Natural killer cell treated with Interleukin-12 subunit alpha and Interleukin-12 subunit beta and Interleukin-15 and Interleukin-18, amount 100 ng/mL, for 72 hours (primary cell): ENCODE results near the gene MPIG6B. TPM values are rescaled to one million over a fixed set of nuclear protein-coding genes. Genes with fewer than 3 reads are reported as not detected.

Experiments
- ATAC-seq, 2 donors: fragments of 150-1000 bp; cut with Tn5 transposase in 1 of 2; sonication (Bioruptor Pico), chemical (Tn5 transposase) in 1 of 2; 2 replicates each; pipeline ENCODE4 v1.10.0; 2021
- DNase-seq: peaks from one replicate; pipeline ENCODE4 v3.0.0; 2022; ENCODE audit warnings: low spot score
- H3K27ac Mint-ChIP-seq, 2 donors: 1 replicate in 1 of 2; 2 replicates in 1 of 2; pipeline ENCODE4 v1.8.0; 2022; ENCODE audit warnings: mixed read lengths in 2 of 2, mild to moderate bottlenecking in 1 of 2, moderate library complexity in 1 of 2
- H3K27me3 Mint-ChIP-seq, 2 donors: 1 replicate in 1 of 2; 2 replicates in 1 of 2; pipeline ENCODE4 v1.8.0; 2022; ENCODE audit warnings: mixed read lengths in 2 of 2
- H3K36me3 Mint-ChIP-seq: one replicate; pipeline ENCODE4 v1.8.0; 2022; ENCODE audit warnings: mixed read lengths
- H3K4me1 Mint-ChIP-seq, 2 donors: 1 replicate in 1 of 2; 2 replicates in 1 of 2; pipeline ENCODE4 v1.8.0; 2022; ENCODE audit warnings: low read depth in 2 of 2, mixed read lengths in 2 of 2, mild to moderate bottlenecking in 1 of 2
- H3K4me3 Mint-ChIP-seq: one replicate; pipeline ENCODE4 v1.8.0; 2022; ENCODE audit warnings: mixed read lengths
- H3K9me3 Mint-ChIP-seq: 2 replicates; pipeline ENCODE4 v1.8.0; 2022; ENCODE audit warnings: mixed read lengths
- total RNA-seq, 2 donors: library from RNA; stranded (reverse); gene quantifications; one replicate each; pipeline ENCODE4 v1.2.3, GENCODE V29; 2022

The MPIG6B gene, protein sequence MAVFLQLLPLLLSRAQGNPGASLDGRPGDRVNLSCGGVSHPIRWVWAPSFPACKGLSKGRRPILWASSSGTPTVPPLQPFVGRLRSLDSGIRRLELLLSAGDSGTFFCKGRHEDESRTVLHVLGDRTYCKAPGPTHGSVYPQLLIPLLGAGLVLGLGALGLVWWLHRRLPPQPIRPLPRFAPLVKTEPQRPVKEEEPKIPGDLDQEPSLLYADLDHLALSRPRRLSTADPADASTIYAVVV
- under 1 TPM in 1 of 2 donors, not detected in 1; 0.21 TPM for total RNA-seq

DNA sequence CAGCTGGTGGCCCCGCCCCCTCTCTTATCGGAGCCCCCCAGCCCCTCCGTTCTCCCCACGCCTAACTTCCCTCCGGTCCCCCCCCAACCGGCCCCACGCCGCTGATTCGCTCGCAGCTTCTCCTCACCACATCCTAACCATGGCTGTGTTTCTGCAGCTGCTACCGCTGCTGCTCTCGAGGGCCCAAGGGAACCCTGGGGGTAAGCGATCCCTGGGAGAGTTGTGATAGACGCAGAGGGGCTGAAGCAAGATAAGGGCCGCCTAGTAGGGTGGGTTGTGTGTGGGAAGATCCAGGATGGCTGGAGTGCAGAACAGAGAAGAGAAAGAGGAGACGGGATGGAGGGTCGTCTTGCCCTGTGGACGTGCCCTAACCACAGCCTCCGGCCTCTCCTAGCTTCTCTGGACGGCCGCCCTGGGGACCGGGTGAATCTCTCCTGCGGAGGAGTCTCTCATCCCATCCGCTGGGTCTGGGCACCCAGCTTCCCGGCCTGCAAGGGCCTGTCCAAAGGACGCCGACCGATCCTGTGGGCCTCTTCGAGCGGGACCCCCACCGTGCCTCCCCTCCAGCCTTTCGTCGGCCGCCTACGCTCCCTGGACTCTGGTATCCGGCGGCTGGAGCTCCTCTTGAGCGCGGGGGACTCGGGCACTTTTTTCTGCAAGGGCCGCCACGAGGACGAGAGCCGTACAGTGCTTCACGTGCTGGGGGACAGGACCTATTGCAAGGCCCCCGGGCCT is at the start of gene MPIG6B:
Gene MPIG6B (plus strand): TSS at position 129 of the 735 bp plus-strand sequence. CDS start 11 bp downstream, at position 140.
- DNase-seq (no peak), ATAC-seq (no peak)
- H3K36me3 Mint-ChIP-seq: peaks cover 7% of the 10 kb centered on the region
- H3K27ac Mint-ChIP-seq: peak within 1 kb of the TSS in 1 of 2 donors; percentile 23
- H3K9me3 Mint-ChIP-seq: no peaks in the 10 kb centered on the region
- H3K4me3 Mint-ChIP-seq: peak within 1 kb of the TSS; percentile 68
- H3K4me1 Mint-ChIP-seq: peaks cover 35 to 38% of the 10 kb centered on the region in 2 donors
- no peaks in the 10 kb centered on the region for H3K27me3 Mint-ChIP-seq

DNA sequence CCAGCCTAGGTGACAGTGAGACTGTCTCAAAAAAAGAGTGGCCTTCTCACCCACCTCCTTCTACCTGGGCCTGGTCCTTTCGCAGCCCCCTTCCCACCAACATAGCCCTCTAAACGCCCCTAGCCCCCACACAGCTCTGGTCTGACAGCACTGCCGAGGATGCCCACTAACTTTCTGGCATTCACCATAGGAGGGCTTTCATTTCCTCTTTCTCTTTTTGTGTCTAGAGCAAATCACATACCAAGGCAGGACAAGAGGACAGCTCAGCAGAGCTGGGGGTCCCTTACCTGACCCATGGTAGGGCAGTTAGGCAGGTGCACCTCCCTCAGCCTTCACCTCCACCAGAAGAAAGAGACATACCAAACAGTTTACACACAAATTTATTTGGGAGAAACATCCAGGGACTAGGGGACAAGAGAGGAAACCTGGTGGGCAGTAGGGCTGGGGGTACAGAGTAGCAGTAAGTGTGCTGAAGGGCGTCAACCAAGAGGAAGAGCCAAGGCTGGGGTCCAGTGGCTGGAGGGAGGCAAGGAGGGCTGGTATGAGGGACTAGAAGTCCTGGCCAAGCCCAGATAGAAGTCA is 46.8 kb upstream of the MPIG6B start:
- H3K36me3 Mint-ChIP-seq: peaks cover 5% of the 10 kb centered on the region
- H3K27me3 Mint-ChIP-seq: no peaks in the 10 kb centered on the region
- no peak overlapping the region for H3K4me3 Mint-ChIP-seq
- H3K4me1 Mint-ChIP-seq: peaks cover 23% of the 10 kb centered on the region in 2 donors
- no peak for ATAC-seq
- no peaks in the 10 kb centered on the region for H3K9me3 Mint-ChIP-seq
- no peak for DNase-seq
- no peak overlapping the region for H3K27ac Mint-ChIP-seq

- peaks cover 25 to 26% of the 10 kb centered on the region in 2 donors for H3K4me1 Mint-ChIP-seq
- ATAC-seq (no peak), DNase-seq (no peak)
- H3K27ac Mint-ChIP-seq: no peak overlapping the region
- no peak overlapping the region for H3K4me3 Mint-ChIP-seq
- H3K9me3 Mint-ChIP-seq: no peaks in the 10 kb centered on the region
- H3K27me3 Mint-ChIP-seq: no peaks in the 10 kb centered on the region
- peaks cover 5% of the 10 kb centered on the region for H3K36me3 Mint-ChIP-seq
Measured at GRCh38 chr6:31676904-31677303, 46.3 kb upstream of the MPIG6B start.

DNA sequence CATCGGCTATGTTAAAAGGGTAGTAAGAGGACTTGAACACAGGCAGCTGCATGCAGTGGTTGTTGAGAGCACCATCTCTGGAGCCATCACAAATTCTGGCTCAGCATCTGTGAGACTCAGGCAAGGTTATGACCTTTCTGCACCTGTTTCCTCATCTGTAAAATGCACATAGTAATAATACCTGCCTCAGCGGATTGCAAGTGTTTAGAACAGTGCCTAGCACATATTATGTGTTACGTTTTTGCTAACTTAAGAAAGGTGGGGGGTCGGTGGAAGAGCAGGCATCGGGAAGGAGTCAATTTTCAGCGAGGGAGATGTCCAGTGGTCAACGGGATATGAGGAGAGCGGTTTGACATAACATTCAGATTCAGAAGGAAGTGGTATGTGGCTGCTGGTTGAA is 45.2 kb upstream of the MPIG6B start:
- no peak for DNase-seq
- H3K4me3 Mint-ChIP-seq: no peak overlapping the region
- ATAC-seq: no peak
- no peaks in the 10 kb centered on the region for H3K36me3 Mint-ChIP-seq
- H3K9me3 Mint-ChIP-seq: no peaks in the 10 kb centered on the region
- no peaks in the 10 kb centered on the region for H3K27me3 Mint-ChIP-seq
- H3K4me1 Mint-ChIP-seq: peaks cover 25 to 26% of the 10 kb centered on the region in 2 donors
- H3K27ac Mint-ChIP-seq: no peak overlapping the region

- H3K36me3 Mint-ChIP-seq: no peaks in the 10 kb centered on the region
- no peak for DNase-seq
- peaks cover 26 to 29% of the 10 kb centered on the region in 2 donors for H3K4me1 Mint-ChIP-seq
- ATAC-seq: peak; percentile 76 to 85
- peak within 1 kb of the TSS; percentile 85 for H3K4me3 Mint-ChIP-seq
- no peaks in the 10 kb centered on the region for H3K27me3 Mint-ChIP-seq
- H3K9me3 Mint-ChIP-seq: no peaks in the 10 kb centered on the region
- peak within 1 kb of the TSS; percentile 44 to 89 for H3K27ac Mint-ChIP-seq
Measured at GRCh38 chr6:31680226-31681134, 42.7 kb upstream of the MPIG6B start, which contains the start of gene LY6G5C. Gene LY6G5C, minus strand, starts transcription at chr6:31681067. Its CDS starts 694 bp downstream, at chr6:31680373.

DNA sequence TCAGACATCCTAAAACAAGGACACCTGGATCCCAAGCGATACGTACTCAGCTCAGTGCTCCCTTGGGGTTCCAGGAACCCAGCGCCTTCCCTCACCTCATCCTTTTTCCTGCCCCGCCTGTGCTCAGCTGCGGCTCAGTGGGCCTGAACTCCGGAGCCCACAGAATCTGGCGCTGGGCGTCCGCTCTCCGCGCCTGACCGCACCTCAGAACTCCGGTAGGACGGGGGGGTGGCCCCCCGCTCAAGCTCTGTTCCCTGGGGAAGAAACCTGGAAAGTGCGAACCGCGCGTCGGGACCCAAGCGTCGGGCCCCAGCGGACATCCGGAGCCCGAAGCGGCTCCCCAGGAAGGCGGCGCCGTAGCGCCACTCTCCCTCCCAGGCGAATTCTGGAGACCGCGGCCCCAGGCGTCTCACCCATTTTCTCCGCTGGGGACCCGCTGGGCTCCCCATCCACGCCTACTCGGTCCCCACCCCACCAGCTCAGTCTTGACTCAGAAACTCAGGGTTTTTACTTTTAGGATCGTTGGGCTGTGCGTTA is 42.0 kb upstream of the MPIG6B start:
- ATAC-seq (peak; percentile 70 to 75), DNase-seq (no peak)
- Mint-ChIP-seq H3K36me3 (peaks cover 2% of the 10 kb centered on the region), H3K9me3 (no peaks in the 10 kb centered on the region), H3K4me3 (peak overlapping the region; percentile 85), H3K27me3 (no peaks in the 10 kb centered on the region), H3K4me1 (peaks cover 26 to 29% of the 10 kb centered on the region in 2 donors), H3K27ac (peak overlapping the region; percentile 44 to 89)

DNA sequence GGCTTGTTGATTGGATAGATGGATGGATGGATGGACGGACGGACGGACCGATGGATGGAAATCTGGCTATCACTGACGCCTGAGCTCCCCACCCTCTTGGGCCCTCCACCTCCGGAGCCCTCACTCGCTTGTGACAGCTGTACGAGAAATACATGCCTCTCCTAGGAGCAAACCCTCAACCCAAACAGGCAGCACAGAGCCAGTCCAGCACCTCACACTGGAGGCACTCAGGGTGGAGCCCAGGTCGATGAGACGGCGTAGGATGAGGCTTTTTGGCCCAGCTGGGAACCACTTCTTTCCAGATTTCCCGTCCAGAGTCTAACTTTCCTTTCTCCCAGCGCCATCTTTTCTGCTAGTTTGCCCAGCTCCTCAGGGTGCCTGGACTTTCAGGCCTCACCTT is 39.6 kb upstream of the MPIG6B start:
- DNase-seq: no peak
- peaks cover 19 to 22% of the 10 kb centered on the region in 2 donors for H3K4me1 Mint-ChIP-seq
- peaks cover 5% of the 10 kb centered on the region for H3K36me3 Mint-ChIP-seq
- H3K9me3 Mint-ChIP-seq: no peaks in the 10 kb centered on the region
- ATAC-seq: no peak
- no peak overlapping the region for H3K4me3 Mint-ChIP-seq
- no peak overlapping the region for H3K27ac Mint-ChIP-seq
- H3K27me3 Mint-ChIP-seq: no peaks in the 10 kb centered on the region

DNA sequence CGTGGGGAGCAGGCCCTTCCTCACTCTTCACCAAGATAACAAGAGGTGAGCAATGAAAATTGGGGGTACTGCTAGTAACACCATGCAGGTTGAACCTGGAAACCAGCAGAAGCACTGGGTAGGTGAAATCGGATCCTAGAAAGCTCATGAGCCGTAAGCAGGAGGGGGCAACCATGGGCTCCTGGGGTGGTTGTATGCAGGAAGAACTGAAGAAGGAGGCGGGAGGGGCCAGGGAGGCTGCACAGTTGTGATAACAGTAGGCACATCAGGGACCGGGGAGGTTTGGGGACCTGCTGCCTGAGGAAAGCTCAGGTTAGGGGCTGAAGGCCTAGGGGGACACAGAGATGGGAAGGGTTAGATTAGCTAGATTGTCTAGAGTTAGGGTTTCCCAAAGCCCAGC is 36.7 kb upstream of the MPIG6B start:
- Mint-ChIP-seq H3K4me3 (no peak overlapping the region), H3K36me3 (peaks cover 5% of the 10 kb centered on the region), H3K4me1 (peaks cover 3 to 11% of the 10 kb centered on the region in 2 donors), H3K27ac (peak overlapping the region in 1 of 2 donors; percentile 33), H3K27me3 (no peaks in the 10 kb centered on the region), H3K9me3 (no peaks in the 10 kb centered on the region)
- ATAC-seq: no peak
- no peak for DNase-seq

DNA sequence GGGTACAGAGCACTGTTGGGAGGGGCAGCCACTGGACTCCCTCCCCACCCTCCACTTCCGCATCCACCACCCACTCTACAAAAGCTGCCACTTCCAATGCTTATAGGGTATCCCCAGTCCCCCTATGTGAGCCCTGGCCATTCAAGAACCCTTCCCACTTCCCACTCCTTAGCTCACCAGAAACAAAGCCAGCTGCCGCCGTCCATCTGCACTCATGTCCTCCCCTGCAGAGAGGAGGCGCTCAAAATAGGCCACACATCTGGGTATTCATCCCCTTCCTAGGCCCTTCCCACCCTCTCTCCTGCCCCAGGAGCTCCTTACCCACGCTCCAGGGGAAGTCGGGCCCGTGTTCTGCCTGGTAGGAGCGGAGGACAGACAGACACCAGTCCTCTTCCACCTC is 35.9 kb upstream of the MPIG6B start:
- Mint-ChIP-seq H3K36me3 (peaks cover 5% of the 10 kb centered on the region), H3K4me1 (peaks cover 0 to 9% of the 10 kb centered on the region in 2 donors), H3K27me3 (no peaks in the 10 kb centered on the region), H3K27ac (no peak overlapping the region), H3K9me3 (no peaks in the 10 kb centered on the region), H3K4me3 (no peak overlapping the region)
- DNase-seq: no peak
- ATAC-seq: no peak

DNA sequence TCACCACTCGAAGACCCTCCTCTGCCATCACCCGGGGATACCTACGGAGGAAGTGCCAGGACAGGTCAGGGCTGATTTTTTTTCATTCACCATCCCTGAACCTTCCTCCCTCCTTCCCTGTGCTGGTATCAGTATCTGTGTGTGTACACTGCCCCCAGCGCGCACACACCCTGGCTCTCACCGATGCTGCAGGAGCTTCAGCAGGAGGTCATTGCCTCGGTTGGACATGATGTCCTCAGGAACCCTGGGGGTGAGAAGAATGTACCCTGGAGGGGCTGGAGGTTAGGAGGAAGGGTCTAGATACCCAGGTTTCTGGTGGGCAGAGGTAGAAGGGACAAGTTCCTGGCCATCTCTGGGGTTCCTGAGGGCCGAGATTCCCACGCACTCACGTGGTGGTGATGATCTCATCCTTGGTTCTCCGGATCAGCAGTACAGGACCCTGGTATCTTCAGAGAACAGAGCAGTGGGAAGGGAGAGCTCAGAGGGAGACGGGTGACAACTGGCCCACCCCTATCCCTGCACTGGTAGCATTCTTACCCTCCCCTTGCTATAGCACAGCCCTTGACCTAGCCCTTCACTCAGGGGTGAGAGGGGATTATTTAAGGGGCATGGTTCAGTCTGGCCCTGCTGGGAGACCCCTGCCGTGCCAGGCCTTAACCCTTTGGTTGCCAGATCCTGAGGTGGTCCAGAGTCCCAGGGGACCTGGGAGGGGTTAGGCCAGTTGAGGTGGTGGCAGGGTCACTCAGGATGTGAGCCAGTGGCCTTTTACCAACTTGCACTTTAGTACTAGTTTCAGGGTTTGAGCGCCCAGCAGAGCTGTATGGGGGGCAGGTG is 35.1 kb upstream of the MPIG6B start:
- Mint-ChIP-seq H3K9me3 (no peaks in the 10 kb centered on the region), H3K36me3 (peaks cover 5% of the 10 kb centered on the region), H3K4me3 (no peak overlapping the region), H3K27ac (no peak overlapping the region), H3K27me3 (no peaks in the 10 kb centered on the region), H3K4me1 (peaks cover 0 to 8% of the 10 kb centered on the region in 2 donors)
- ATAC-seq: no peak
- DNase-seq: peak; percentile 37

DNA sequence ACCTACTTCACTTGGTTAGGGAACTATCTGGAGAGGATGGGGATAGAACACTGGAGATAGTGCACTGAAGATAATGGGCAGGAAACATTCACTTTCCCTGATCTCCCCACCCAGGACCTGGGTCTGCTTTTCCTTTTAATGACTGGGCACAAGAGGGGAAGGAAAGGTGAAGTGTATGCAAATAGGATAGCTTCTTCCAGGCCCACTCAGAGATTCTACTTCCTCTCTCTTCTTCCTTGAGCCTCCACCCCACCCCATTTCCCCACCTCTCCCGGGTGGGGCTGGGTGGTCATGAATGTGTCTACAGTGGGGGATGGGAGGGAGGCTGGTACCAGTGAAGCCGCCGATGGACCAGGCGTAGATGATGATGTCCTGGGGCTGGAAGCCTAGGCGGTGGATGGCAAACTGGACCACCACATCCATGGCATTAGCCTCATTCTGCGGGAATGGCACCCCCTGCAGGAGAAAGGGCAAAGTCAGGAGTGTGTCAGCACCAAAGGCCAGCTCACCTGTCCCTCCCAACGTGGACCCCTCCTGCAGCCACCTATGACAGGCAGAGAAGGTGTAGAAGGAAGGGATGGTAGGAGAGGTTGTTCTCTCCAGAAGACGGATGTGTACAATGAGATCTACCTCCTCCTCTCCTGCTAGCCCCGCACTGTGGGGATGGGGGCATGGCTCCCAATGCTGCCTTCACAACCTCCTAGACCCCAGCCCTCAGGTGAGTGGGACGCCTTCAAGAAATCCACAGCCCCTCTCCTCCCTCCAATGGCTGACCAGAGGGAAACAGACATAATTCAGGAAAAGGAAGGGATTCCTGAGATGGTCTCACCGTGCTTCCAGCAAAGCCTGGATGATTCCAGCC is 33.7 kb upstream of the MPIG6B start:
- Mint-ChIP-seq H3K9me3 (no peaks in the 10 kb centered on the region), H3K36me3 (peaks cover 5% of the 10 kb centered on the region), H3K27ac (peak overlapping the region in 1 of 2 donors; percentile 57), H3K4me3 (no peak overlapping the region), H3K27me3 (no peaks in the 10 kb centered on the region), H3K4me1 (peaks cover 0 to 6% of the 10 kb centered on the region in 2 donors)
- DNase-seq (peak; percentile 58), ATAC-seq (peak in 1 of 2 donors; percentile 6)
